ENCODE measurements around the gene OXNAD1. TPM values are rescaled to one million over a fixed set of nuclear protein-coding genes. Genes with fewer than 3 reads are reported as not detected.
A peak's percentile ranks its signal among the peaks of the same experiment; 100 is the strongest.
"Not testable (repeated sequence)": the region's sequence is repeated elsewhere in the genome, so short reads cannot be mapped to it uniquely, and the experiment has no call there.

OXNAD1 gene
- total RNA-seq, 1 donor from 2014 or later, result 10.0 TPM

DNA sequence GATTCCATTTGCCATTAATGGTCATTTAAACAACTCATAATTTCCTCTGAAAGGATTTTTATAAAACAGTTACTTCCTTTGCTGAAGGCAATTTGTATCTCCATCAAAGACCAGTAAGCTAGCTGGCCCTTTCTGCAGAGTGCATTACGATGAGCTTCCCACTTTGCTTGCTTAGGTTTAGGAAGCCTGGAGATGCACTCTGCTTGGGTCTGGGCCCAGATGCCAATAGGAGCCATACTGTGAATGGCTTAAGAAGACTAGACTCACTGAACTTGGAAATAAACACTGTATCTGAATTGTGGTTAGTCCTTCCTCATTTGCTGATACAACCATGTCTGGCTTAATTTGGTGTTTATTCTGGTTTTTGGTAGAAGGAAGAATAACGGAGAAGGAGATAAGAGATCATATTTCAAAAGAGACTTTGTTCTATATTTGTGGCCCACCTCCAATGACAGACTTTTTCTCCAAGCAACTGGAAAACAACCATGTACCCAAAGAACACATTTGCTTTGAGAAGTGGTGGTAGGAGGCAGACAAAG is 38.1 kb downstream of the OXNAD1 start:
- no peak for DNase-seq (ENCODE audit: low read depth in 2 of 2)

- DNase-seq (ENCODE audit: low read depth in 2 of 2), result no peak
Measured at GRCh38 chr3:16304061-16305010, 39.3 kb downstream of the OXNAD1 start.

GRCh38 chr3:16305111-16305541 is 40.1 kb downstream of the OXNAD1 start:
- no peak for DNase-seq (ENCODE audit: low read depth in 2 of 2)

DNA sequence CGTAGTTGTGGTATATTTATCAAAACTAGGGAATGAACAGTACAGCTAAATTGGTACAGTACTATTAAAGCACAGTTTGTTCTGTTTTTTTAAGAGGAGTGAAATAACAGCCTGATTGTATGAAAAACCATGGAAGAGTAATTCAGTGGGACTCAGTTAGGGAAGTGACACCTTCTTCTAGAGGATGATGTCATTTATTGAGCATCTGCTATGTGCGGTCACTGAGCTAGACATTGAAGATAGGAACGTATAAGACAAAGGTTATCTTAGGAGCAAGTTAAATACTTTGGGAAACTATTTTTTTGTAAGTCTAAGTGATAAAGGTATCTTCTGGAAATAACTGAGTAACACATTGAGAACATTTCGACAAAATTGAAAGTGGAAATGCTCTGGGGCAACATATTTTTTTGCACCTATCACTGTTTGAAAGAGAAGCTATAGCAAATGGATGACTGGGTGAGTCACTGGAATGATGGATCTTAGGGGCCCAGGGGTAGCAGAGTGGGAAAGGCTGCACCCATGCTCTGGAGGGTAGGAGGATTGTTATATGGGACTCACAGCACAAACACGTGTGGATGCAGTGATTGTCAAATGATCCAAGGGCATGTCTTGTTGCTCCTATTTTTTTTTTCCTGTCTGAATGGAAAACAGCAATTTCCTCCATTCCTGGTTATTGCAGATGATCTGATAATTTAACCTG is 43.0 kb downstream of the OXNAD1 start:
- no peak for DNase-seq (ENCODE audit: low read depth in 2 of 2)

GRCh38 chr3:16308727-16309126 is 43.7 kb downstream of the OXNAD1 start:
- no peak for DNase-seq (ENCODE audit: low read depth in 2 of 2)

DNA sequence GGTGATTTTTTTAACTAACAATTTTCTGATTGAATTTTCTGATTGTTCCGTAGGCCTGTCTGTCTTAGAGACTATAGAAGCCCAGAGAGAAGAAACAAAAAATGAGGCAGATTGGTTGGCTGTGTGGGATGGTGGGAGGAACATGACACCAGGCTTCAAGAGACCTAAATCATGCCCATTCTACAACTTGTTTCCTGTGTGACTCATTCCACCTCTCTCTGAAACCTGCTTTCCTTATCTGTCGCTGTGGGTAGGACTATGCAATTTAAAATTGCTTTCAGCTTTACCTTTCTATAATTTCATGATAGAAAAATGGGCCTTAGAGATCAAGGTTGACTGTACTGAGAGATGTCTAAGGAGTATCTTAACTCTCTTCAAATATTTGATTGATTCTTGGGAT is 44.5 kb downstream of the OXNAD1 start:
- DNase-seq (ENCODE audit: low read depth in 2 of 2), result peak; percentile 18 to 67

DNA sequence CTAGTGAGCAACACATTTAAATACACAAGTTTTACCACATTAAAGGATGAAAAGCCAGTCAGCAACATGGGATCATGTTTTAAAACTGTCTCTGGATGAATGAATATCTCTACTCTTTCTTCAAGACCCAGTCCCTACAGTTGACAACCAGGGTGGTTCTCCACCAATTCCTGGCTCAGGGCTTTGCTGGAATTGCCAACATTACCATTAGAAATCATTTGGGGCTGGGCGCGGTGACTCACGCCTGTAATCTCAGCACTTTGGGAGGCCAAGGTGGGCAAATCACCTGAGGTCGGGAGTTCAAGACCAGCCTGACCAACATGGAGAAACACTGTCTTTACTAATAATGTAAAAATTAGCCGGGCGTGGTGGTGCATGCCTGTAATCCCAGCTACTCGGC is 45.5 kb downstream of the OXNAD1 start:
- DNase-seq (ENCODE audit: low read depth in 2 of 2), result not testable (repeated sequence)

- DNase-seq (ENCODE audit: low read depth in 2 of 2), result peak; percentile 24 to 36
Measured at GRCh38 chr3:16311960-16312451, 47.0 kb downstream of the OXNAD1 start.

GRCh38 chr3:16313886-16314645 is 49.1 kb downstream of the OXNAD1 start:
- DNase-seq (ENCODE audit: low read depth in 2 of 2), result no peak

DNA sequence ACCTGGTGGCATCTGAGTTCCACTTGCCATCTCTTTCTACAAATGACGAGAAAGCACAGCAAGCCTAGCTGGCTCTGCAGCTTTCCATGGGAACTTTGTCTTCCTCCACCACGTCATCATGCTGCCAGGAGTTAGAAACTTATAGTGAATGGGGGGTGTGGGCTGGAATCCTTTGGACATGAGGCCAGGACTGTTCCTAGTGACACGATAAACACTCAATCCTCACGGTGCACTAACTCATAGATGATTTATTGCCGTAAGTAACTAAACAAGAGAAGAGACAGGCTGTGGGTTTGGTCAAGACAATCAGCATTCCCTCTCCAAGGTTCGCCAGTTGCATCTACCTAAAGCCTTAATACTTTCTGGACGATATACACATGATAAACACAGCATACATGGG is 50.6 kb downstream of the OXNAD1 start:
- DNase-seq (ENCODE audit: low read depth in 2 of 2), result no peak

DNA sequence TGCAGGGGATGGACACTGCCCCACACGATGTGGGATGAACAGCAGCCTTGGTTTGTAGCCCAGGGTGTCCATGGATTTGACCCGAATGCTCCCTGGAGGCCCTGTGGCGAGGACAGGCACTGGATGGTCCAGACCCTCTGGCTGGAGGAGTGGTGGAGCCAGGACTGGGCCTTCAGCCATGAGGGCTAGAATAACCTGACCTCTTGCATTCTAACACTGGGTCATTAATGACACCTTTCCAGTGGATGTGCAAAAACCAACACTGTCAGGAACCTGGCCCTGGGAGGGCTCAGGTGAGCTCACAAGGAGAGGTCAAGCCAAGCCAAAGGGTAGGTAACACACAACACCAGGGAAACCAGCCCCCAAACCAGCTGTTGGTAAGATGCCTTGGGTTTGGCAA is 51.4 kb downstream of the OXNAD1 start:
- no peak for DNase-seq (ENCODE audit: low read depth in 2 of 2)

- no peak for DNase-seq (ENCODE audit: low read depth in 2 of 2)
Measured at GRCh38 chr3:16316847-16317560, 52.0 kb downstream of the OXNAD1 start.

DNA sequence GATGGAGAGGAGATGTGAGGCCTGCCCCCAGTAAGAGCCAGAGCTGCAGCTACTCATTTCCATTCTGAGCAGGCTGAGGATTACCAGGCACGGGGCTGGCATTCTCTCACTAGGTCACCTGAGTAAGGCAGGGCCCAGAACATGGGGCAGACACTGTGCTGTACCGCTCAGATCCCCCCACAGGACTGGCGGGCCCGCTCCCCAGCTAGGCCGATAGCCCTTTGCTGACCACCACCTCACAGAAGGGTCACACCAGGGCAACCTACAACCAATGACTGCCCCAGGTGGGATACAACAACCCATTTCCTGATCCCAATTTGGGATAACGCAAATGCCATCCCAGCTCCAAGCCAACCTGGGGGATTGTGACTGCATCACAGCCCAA is 52.5 kb downstream of the OXNAD1 start:
- DNase-seq (ENCODE audit: low read depth in 2 of 2), result no peak

- no peak for DNase-seq (ENCODE audit: low read depth in 2 of 2)
Measured at GRCh38 chr3:16318176-16318575, 53.2 kb downstream of the OXNAD1 start.

DNA sequence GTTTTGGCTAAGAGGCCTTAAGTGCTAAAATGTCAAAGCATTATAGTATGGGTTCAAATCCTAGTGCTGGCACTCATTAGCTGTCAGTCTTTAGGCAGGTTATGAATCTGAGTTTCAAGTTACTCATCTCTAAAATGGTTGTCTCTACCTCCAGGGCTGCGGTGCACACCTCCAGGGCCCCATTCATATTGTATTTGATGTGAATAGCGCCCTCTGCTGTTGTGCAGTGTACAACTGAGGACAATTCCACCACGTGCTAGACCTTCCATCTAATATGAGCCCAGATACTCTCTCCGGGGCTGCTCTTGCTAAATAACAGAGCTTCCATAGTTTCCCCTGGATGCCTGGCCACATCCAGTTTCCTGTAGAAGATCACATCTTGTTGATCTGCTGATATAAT is 54.3 kb downstream of the OXNAD1 start:
- DNase-seq (ENCODE audit: low read depth in 2 of 2), result peak; percentile 36 to 54

DNA sequence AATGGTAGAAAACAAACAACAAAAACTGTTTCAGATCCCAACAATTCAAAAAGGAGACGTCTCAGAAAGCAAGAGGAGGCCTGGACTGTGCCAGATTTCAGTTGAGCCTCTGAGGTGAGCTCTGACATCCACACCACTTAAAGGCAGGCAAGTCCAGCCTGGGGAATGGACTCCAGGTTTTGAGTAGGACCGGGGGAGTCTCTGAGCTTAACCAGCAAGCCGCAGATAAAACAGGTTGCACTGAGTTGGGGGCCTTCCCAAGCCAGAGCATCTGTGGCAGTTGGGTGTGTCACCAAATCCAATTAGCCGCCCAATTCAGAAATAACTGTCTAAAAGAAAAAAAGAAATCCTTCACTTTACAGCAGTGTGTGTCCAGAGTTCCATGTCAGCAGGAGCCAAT is 54.7 kb downstream of the OXNAD1 start:
- no peak for DNase-seq (ENCODE audit: low read depth in 2 of 2)

DNA sequence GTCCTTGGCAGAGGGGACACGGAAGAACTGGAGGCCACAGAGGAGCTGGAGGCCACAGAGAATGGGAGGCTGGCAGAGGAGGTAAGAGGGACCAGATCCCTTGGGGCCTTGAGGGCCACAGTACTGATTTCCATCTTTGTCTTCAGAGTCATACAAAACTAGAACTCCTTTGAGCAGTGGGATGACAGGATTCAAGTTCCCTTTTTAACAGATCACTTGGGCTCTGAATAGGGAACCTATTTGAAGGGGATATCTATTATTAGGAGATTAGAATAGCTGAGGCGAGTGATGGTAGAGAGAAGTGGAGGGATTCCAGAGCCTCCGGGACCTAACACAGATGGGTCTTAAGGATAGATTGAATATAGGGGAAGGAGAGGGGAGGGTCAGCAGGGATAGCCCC is 55.7 kb downstream of the OXNAD1 start:
- DNase-seq (ENCODE audit: low read depth in 2 of 2), result no peak

GRCh38 chr3:16322189-16322588 is 57.2 kb downstream of the OXNAD1 start:
- no peak for DNase-seq (ENCODE audit: low read depth in 2 of 2)

- no peak for DNase-seq (ENCODE audit: low read depth in 2 of 2)
Measured at GRCh38 chr3:16323737-16324136, 58.7 kb downstream of the OXNAD1 start.

DNA sequence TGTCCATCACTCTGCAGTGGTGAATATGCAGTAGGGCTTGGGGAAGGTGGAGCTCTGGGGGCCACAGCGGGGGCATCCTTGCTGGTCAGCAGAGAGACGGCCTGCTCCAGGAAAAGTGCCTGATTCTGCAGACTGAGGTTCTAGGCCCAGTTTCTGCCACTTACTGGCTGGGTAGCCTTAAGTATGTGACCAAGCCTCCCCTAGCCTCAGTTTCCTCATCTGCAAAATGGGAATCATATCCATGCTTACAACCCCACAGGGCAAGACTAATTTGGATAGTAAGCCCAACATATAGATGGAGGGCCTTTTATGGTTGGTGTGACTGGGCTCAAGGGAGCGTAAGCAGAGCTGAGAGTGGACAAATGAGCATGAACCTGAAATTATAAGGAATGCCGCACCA is 60.8 kb downstream of the OXNAD1 start:
- DNase-seq (ENCODE audit: low read depth in 2 of 2), result no peak
